Measurements from ENCODE around the gene GRIFIN.

Gene GRIFIN

DNA sequence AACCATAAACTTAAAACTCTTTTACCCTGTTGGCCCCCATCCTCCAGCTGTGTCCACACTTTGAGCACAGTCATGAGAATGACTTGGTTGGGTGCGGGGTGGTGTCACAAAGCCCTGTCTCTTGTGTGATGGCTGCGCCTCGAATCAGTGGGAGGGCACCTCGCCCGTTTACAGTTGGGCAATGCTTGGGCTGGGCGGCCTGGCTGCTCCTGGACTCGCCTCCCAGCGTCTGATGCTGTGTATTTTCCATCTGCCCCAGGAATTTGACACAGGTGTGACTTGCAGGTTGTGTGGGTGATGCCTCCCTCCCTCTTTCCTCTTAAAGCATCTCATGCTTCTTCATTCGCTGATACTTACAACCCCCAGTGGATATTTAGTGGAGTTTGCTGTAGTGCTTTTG lies 39.1 kb downstream of the GRIFIN start:
- DNase-seq (ENCODE audit: extremely low read depth in 1 of 2, low read depth in 1 of 2), result no peak

- no peak for DNase-seq (ENCODE audit: extremely low read depth in 1 of 2, low read depth in 1 of 2)
Measured at GRCh38 chr7:2436341-2437104, 39.7 kb downstream of the GRIFIN start.

DNA sequence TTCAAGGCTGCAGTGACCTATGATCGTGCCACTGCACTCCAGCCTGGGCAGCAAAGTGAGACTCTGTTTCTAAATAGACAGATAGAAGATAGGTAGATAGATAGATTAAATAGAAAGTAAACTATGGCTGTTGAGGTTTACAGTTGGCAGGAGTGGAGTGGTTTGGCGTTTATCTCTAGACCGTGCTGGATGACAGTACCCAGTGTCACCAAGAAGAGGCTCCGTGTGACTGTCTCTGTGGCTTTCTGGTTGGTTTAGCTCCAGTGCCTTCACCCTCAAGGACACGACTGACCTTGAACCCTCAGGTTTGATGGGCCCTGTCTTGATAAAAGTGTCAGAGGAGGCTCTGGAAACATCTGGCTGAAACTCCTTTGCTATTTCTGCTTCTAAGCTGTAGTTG lies 41.1 kb downstream of the GRIFIN start:
- no peak for DNase-seq (ENCODE audit: extremely low read depth in 1 of 2, low read depth in 1 of 2)

- DNase-seq (ENCODE audit: extremely low read depth in 1 of 2, low read depth in 1 of 2), result no peak
Measured at GRCh38 chr7:2433713-2434550, 42.3 kb downstream of the GRIFIN start.

DNA sequence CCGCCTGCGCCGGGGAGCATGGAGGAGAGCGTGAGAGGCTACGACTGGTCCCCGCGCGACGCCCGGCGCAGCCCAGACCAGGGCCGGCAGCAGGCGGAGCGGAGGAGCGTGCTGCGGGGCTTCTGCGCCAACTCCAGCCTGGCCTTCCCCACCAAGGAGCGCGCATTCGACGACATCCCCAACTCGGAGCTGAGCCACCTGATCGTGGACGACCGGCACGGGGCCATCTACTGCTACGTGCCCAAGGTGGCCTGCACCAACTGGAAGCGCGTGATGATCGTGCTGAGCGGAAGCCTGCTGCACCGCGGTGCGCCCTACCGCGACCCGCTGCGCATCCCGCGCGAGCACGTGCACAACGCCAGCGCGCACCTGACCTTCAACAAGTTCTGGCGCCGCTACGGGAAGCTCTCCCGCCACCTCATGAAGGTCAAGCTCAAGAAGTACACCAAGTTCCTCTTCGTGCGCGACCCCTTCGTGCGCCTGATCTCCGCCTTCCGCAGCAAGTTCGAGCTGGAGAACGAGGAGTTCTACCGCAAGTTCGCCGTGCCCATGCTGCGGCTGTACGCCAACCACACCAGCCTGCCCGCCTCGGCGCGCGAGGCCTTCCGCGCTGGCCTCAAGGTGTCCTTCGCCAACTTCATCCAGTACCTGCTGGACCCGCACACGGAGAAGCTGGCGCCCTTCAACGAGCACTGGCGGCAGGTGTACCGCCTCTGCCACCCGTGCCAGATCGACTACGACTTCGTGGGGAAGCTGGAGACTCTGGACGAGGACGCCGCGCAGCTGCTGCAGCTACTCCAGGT lies 43.1 kb downstream of the GRIFIN start:
- DNase-seq (ENCODE audit: extremely low read depth in 1 of 2, low read depth in 1 of 2), result no peak

GRCh38 chr7:2431260-2431867 lies 44.8 kb downstream of the GRIFIN start:
- no peak for DNase-seq (ENCODE audit: extremely low read depth in 1 of 2, low read depth in 1 of 2)

GRCh38 chr7:2425749-2426148 lies 50.4 kb downstream of the GRIFIN start:
- DNase-seq (ENCODE audit: extremely low read depth in 1 of 2, low read depth in 1 of 2), result no peak
